ENCODE measurements around the gene UXS1. TPM values are rescaled to one million over a fixed set of nuclear protein-coding genes. Genes with fewer than 3 reads are reported as not detected.

Gene UXS1
- total RNA-seq, 4 donors from 2014 or later = 37.0 to 86.6 (median 62.5) TPM

GRCh38 chr2:106124106-106124756, 69.9 kb downstream of the UXS1 start:
- in situ Hi-C loops (cut with MboI; ENCODE audit: low pct_ligation_motif_present in 1 of 4, low pct_unique_long_range_greater_than_20kb in 1 of 4, low sequenced_read_pairs in 3 of 4) = loop anchor here in 2 of 4 donors (25.0 kb wide), 2 partner anchors 413 to 463 kb away; no protein-coding TSS in a partner anchor
- WGBS, 2 donors (ENCODE audit: low coverage in 1 of 2) = 65 to 79% methylated on average over 3 of the region's 3 CpGs
- H3K27ac ChIP-seq = no peak overlapping the region

GRCh38 chr2:106122157-106122556, 71.9 kb downstream of the UXS1 start:
- WGBS, 2 donors (ENCODE audit: low coverage in 1 of 2) = 78 to 83% methylated on average over 1 to 3 of the region's 3 CpGs
- intact Hi-C loops (cut with DNase I; ENCODE audit: low total_unique reads) (no loop called here), in situ Hi-C loops (cut with MboI; ENCODE audit: low pct_ligation_motif_present in 1 of 4, low pct_unique_long_range_greater_than_20kb in 1 of 4, low sequenced_read_pairs in 3 of 4) (loop anchor here in 2 of 4 donors (25.0 kb wide), 2 partner anchors 415 to 465 kb away; no protein-coding TSS in a partner anchor)
- DNase-seq = no peak
- TF ChIP-seq CTCF (IDR thresholded peaks at IDR 0.05) (no peak), POLR2AphosphoS5 (IDR thresholded peaks at IDR 0.05) (no peak), EP300 (IDR thresholded peaks at IDR 0.05; ENCODE audit: low read depth) (no peak), POLR2A (IDR thresholded peaks at IDR 0.05) (no peak)
- H3K27ac ChIP-seq = no peak overlapping the region
- H3K4me1 ChIP-seq = peaks cover 0 to 13% (median 8%) of the 10 kb centered on the region in 4 donors
- no peaks in the 10 kb centered on the region for H3K27me3 ChIP-seq
- no peaks in the 10 kb centered on the region for H3K36me3 ChIP-seq
- H3K9me3 ChIP-seq = no peaks in the 10 kb centered on the region
- H3K4me3 ChIP-seq = no peak overlapping the region

More at GRCh38 chr2:106124106-106124756, 69.9 kb downstream of the UXS1 start:
- no peaks in the 10 kb centered on the region for H3K36me3 ChIP-seq
- H3K4me3 ChIP-seq = no peak overlapping the region
- no peak for DNase-seq
- H3K4me1 ChIP-seq = peaks cover 4 to 24% (median 12%) of the 10 kb centered on the region in 4 donors
- H3K9me3 ChIP-seq = no peaks in the 10 kb centered on the region
- no peak for TF ChIP-seq POLR2AphosphoS5 (IDR thresholded peaks at IDR 0.05)
- no peak for TF ChIP-seq POLR2A (IDR thresholded peaks at IDR 0.05)
- TF ChIP-seq EP300 (IDR thresholded peaks at IDR 0.05; ENCODE audit: low read depth) = no peak
- no peak for TF ChIP-seq CTCF (IDR thresholded peaks at IDR 0.05)
- intact Hi-C loops (cut with DNase I; ENCODE audit: low total_unique reads) = no loop called here
- no peaks in the 10 kb centered on the region for H3K27me3 ChIP-seq

GRCh38 chr2:106120432-106120831, 73.7 kb downstream of the UXS1 start:
- 85% methylated on average over 6 of the region's 6 CpGs; no CpG with 5 or more reads in 1 of the 2 donors for WGBS, 2 donors (ENCODE audit: low coverage in 1 of 2)
- DNase-seq = no peak
- Histone ChIP-seq H3K27ac (no peak overlapping the region), H3K4me3 (no peak overlapping the region), H3K36me3 (no peaks in the 10 kb centered on the region), H3K9me3 (no peaks in the 10 kb centered on the region), H3K4me1 (no peaks in the 10 kb centered on the region), H3K27me3 (no peaks in the 10 kb centered on the region)
- intact Hi-C loops (cut with DNase I; ENCODE audit: low total_unique reads) (no loop called here), in situ Hi-C loops (cut with MboI; ENCODE audit: low pct_ligation_motif_present in 1 of 4, low pct_unique_long_range_greater_than_20kb in 1 of 4, low sequenced_read_pairs in 3 of 4) (loop anchor here in 2 of 4 donors (25.0 kb wide), 2 partner anchors 417 to 467 kb away; no protein-coding TSS in a partner anchor)
- TF ChIP-seq POLR2A (IDR thresholded peaks at IDR 0.05) (no peak), POLR2AphosphoS5 (IDR thresholded peaks at IDR 0.05) (no peak), CTCF (IDR thresholded peaks at IDR 0.05) (no peak), EP300 (IDR thresholded peaks at IDR 0.05; ENCODE audit: low read depth) (no peak)

GRCh38 chr2:106119074-106119473, 75.0 kb downstream of the UXS1 start:
- intact Hi-C loops (cut with DNase I; ENCODE audit: low total_unique reads) = no loop called here
- TF ChIP-seq CTCF (IDR thresholded peaks at IDR 0.05) (no peak), POLR2AphosphoS5 (IDR thresholded peaks at IDR 0.05) (no peak), EP300 (IDR thresholded peaks at IDR 0.05; ENCODE audit: low read depth) (no peak), POLR2A (IDR thresholded peaks at IDR 0.05) (no peak)

More at GRCh38 chr2:106119074-106119473, 75.0 kb downstream of the UXS1 start:
- H3K27me3 ChIP-seq = no peaks in the 10 kb centered on the region
- WGBS, 2 donors (ENCODE audit: low coverage in 1 of 2) = 95 to 100% methylated on average over 3 to 6 of the region's 6 CpGs
- no peaks in the 10 kb centered on the region for H3K4me1 ChIP-seq
- H3K27ac ChIP-seq = no peak overlapping the region
- no peak for DNase-seq
- in situ Hi-C loops (cut with MboI; ENCODE audit: low pct_ligation_motif_present in 1 of 4, low pct_unique_long_range_greater_than_20kb in 1 of 4, low sequenced_read_pairs in 3 of 4) = loop anchor here in 2 of 4 donors (25.0 kb wide), 2 partner anchors 418 to 468 kb away; no protein-coding TSS in a partner anchor
- H3K4me3 ChIP-seq = no peak overlapping the region
- H3K36me3 ChIP-seq = no peaks in the 10 kb centered on the region
- H3K9me3 ChIP-seq = no peaks in the 10 kb centered on the region

Data from transverse colon (tissue), 4 donors.